ENCODE data around the gene GNPDA1. TPM values are rescaled to one million over a fixed set of nuclear protein-coding genes. Genes with fewer than 3 reads are reported as not detected.

Gene GNPDA1
- polyA plus RNA-seq, 3 donors: 14.6 to 47.6 (median 24.3) TPM

DNA sequence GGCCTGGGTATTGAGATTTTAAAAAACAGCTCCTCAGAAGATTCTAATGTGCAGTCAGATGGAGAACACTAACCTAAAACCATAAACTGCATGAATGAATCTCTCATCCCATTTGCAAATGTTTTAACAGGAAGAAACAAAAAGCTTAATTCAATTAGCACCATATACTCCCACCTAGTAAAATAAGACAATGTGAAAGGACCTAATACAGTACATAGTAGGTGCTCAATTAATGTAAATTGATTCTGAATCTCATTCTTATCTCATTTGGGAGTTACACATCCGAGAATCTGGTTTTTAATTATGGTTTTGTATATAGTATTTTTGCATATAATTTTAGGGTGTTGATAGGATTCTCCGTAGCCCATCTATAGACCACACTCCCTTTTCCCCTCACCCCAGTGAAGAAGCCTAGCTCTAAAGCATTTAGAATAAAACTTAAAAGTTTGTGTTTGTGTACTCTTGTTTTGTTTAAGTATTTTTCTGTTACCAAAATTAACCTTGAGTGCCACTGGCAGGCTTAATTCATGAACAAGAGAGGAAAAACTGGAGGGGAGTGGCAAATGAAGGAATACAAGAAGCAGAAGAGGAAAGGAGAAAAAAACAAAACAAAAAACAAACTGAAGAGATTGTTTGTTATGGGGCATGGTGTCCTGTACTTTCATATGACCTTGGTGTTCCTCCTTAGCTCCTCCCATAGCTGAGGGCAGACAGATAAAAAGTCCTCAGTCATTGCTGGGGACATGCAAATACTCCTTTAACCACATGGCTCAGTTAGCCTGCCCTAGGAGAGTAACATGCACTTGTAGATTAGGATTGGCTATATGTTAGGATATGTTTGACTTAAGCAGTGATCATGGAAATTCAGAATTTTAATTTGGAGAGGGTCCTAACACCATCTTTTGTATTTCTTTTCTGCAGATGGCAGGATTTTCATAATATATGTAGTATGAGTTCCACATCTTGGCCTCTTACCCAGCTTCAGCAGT lies 42.8 kb downstream of the GNPDA1 start:
- Histone ChIP-seq H3K27ac (ENCODE audit: low read depth in 1 of 2, low read length in 2 of 2) (peak overlapping the region; percentile 97 to 100), H3K9me3 (replicated peaks in 1 of 2; ENCODE audit: control insufficient read depth in 1 of 2, insufficient read depth in 1 of 2, low read length in 2 of 2) (no peaks in the 10 kb centered on the region), H3K4me3 (replicated peaks in 1 of 3; ENCODE audit: low read depth in 2 of 3, low read length in 3 of 3) (peak overlapping the region; percentile 45 to 93 (median 90)), H2AFZ (ENCODE audit: insufficient read depth, low read depth, low read length, poor library complexity, severe bottlenecking) (peak overlapping the region; percentile 96), H3K27me3 (ENCODE audit: control insufficient read depth in 2 of 2, insufficient read depth in 2 of 2, low read length in 2 of 2) (no peaks in the 10 kb centered on the region), H3K4me1 (ENCODE audit: control insufficient read depth in 1 of 2, insufficient read depth in 2 of 2, low read length in 2 of 2) (peaks cover 22 to 26% of the 10 kb centered on the region in 2 donors), H3K4me2 (replicated peaks; ENCODE audit: extremely low read depth, low read length, poor library complexity, severe bottlenecking) (peak overlapping the region; percentile 88), H3K36me3 (replicated peaks in 1 of 2; ENCODE audit: control insufficient read depth in 1 of 2, insufficient read depth in 2 of 2, low read length in 2 of 2) (peaks cover 21 to 26% of the 10 kb centered on the region in 2 donors), H3K9ac (ENCODE audit: insufficient read depth, low read length, poor library complexity, severe bottlenecking) (peak overlapping the region; percentile 94), H4K20me1 (ENCODE audit: insufficient read depth, low read length) (no peaks in the 10 kb centered on the region), H3K79me2 (ENCODE audit: insufficient read depth, low read length) (peaks cover 34% of the 10 kb centered on the region)
- TF ChIP-seq, protein P1, sequence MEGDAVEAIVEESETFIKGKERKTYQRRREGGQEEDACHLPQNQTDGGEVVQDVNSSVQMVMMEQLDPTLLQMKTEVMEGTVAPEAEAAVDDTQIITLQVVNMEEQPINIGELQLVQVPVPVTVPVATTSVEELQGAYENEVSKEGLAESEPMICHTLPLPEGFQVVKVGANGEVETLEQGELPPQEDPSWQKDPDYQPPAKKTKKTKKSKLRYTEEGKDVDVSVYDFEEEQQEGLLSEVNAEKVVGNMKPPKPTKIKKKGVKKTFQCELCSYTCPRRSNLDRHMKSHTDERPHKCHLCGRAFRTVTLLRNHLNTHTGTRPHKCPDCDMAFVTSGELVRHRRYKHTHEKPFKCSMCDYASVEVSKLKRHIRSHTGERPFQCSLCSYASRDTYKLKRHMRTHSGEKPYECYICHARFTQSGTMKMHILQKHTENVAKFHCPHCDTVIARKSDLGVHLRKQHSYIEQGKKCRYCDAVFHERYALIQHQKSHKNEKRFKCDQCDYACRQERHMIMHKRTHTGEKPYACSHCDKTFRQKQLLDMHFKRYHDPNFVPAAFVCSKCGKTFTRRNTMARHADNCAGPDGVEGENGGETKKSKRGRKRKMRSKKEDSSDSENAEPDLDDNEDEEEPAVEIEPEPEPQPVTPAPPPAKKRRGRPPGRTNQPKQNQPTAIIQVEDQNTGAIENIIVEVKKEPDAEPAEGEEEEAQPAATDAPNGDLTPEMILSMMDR (IDR thresholded peaks at IDR 0.05): no peak
- intact Hi-C loops (cut with micrococcal nuclease): loop anchor here in 1 of 2 donors (2.0 kb wide), 1 partner anchor 45 kb away; no protein-coding TSS in a partner anchor
- Mint-ChIP-seq H3K27ac (peak overlapping the region; percentile 96 to 98 (median 97)), H3K27me3 (ENCODE audit: low read depth in 3 of 3) (peaks cover 0 to 2% (median 2%) of the 10 kb centered on the region in 3 donors), H3K36me3 (peaks cover 25 to 38% of the 10 kb centered on the region in 2 donors), H3K9me3 (no peaks in the 10 kb centered on the region), H3K4me1 (peaks cover 25% of the 10 kb centered on the region), H3K4me3 (peak overlapping the region; percentile 85 to 93)
- peak; percentile 27 to 46 (median 37) for DNase-seq
- WGBS (ENCODE audit: insufficient coverage): no CpG with 5 or more reads among the region's 2 CpGs

DNA sequence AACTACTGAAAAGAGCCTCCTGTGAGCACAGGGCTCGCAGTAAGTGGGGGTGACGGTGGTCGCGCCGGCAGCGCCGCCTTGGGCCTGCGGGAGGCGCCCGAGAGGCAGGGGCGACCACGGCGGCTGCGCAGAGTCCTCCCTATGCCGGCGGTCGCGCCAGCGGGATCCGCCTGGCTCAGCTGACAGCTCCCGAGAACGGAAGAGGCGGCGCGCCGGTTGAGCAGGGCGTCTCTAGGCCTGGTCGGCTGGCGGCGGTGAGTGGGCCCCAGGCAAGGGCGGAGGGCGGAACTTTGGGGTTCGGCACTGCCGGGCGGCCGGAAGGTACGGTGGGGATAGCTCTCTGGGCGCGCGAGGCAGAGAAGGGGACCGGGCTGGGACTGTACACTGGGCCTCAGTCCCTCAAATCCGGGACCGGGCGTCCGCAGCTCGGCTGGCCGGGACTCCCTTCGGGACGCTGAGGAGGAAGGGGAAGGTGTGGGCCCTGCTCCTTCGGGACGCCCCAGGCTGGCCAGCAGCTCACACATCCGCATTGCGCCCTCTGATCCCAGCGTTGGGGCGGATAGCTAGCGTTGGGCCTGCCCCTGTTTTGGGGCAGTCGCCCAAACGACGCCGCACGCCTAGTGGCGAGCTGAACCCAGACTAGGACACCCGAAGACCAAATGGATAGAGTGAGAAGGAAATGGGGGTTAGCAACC lies 43.8 kb downstream of the GNPDA1 start, which contains the start of gene RNF14:
Gene RNF14, plus strand, starts transcription at position 192 of the 695 bp plus-strand sequence. CDS start 4,484 bp downstream, outside the sequence.
- Histone ChIP-seq H2AFZ (ENCODE audit: insufficient read depth, low read depth, low read length, poor library complexity, severe bottlenecking) (peak within 1 kb of the TSS; percentile 96), H3K79me2 (ENCODE audit: insufficient read depth, low read length) (peaks cover 34% of the 10 kb centered on the region), H3K9me3 (replicated peaks in 1 of 2; ENCODE audit: control insufficient read depth in 1 of 2, insufficient read depth in 1 of 2, low read length in 2 of 2) (no peaks in the 10 kb centered on the region), H3K4me1 (ENCODE audit: control insufficient read depth in 1 of 2, insufficient read depth in 2 of 2, low read length in 2 of 2) (peaks cover 22 to 26% of the 10 kb centered on the region in 2 donors), H3K4me3 (replicated peaks in 1 of 3; ENCODE audit: low read depth in 2 of 3, low read length in 3 of 3) (peak within 1 kb of the TSS; percentile 45 to 93 (median 90)), H3K36me3 (replicated peaks in 1 of 2; ENCODE audit: control insufficient read depth in 1 of 2, insufficient read depth in 2 of 2, low read length in 2 of 2) (peaks cover 13 to 16% of the 10 kb centered on the region in 2 donors), H3K9ac (ENCODE audit: insufficient read depth, low read length, poor library complexity, severe bottlenecking) (peak within 1 kb of the TSS; percentile 94), H3K27me3 (ENCODE audit: control insufficient read depth in 2 of 2, insufficient read depth in 2 of 2, low read length in 2 of 2) (no peaks in the 10 kb centered on the region), H3K27ac (ENCODE audit: low read depth in 1 of 2, low read length in 2 of 2) (peak within 1 kb of the TSS; percentile 97 to 100), H4K20me1 (ENCODE audit: insufficient read depth, low read length) (no peaks in the 10 kb centered on the region), H3K4me2 (replicated peaks; ENCODE audit: extremely low read depth, low read length, poor library complexity, severe bottlenecking) (peak within 1 kb of the TSS; percentile 88)
- Mint-ChIP-seq H3K9me3 (no peaks in the 10 kb centered on the region), H3K4me1 (peaks cover 21% of the 10 kb centered on the region), H3K36me3 (peaks cover 15 to 28% of the 10 kb centered on the region in 2 donors), H3K27ac (peak within 1 kb of the TSS; percentile 96 to 98 (median 97)), H3K4me3 (peak within 1 kb of the TSS; percentile 85 to 93), H3K27me3 (ENCODE audit: low read depth in 3 of 3) (peaks cover 0 to 2% (median 2%) of the 10 kb centered on the region in 3 donors)
- DNase-seq: peak; percentile 89 to 94 (median 94)
- intact Hi-C loops (cut with micrococcal nuclease): loop anchor here in 1 of 2 donors (2.0 kb wide), 1 partner anchor 44 kb away; no protein-coding TSS in a partner anchor
- under 1% methylated on average over 61 of the region's 63 CpGs for WGBS (ENCODE audit: insufficient coverage)
- TF ChIP-seq, protein P1 (IDR thresholded peaks at IDR 0.05): peak; percentile 100
